ENCODE data around the gene GDI2. TPM values are rescaled to one million over a fixed set of nuclear protein-coding genes. Genes with fewer than 3 reads are reported as not detected.

GDI2 gene
- polyA plus RNA-seq, 1 donor (not counting 4 experiments of a cell fraction or from before 2014, with no cell fraction given): 293 TPM

DNA sequence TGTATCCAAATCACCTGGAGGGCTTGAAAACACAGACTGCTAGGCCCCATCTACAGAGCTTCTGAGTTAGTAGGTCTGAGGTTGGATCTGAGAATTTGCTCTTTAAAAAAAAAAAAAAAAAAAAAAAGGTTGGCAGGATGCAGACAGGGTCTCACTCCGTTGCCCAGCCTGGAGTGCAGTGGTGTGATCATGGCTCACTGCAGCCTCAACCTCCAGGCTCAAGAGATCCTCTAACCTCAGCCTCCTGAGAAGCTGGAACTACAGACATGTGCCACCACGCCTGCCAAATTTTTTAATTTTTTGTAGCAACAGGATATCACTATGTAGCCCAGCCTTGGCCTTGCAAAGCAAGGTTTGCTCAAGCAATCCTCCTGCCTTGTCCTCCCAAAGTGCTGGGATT lies 8.0 kb downstream of the GDI2 start:
- Histone ChIP-seq H3K27ac (ENCODE audit: control insufficient read depth, insufficient read depth, low read length) (no peak overlapping the region), H3K79me2 (ENCODE audit: control insufficient read depth, insufficient read depth, low read length) (peaks cover 98% of the 10 kb centered on the region), H3K9me3 (ENCODE audit: control insufficient read depth, low read depth, low read length) (no peaks in the 10 kb centered on the region), H4K20me1 (ENCODE audit: control insufficient read depth, extremely low read depth, insufficient read depth, low read length) (peaks cover 29% of the 10 kb centered on the region), H3K27me3 (ENCODE audit: control insufficient read depth, extremely low read depth, insufficient read depth, low read length) (no peaks in the 10 kb centered on the region), H3K4me3 (ENCODE audit: control insufficient read depth in 2 of 3, extremely low read depth in 1 of 3, insufficient read depth in 2 of 3, low read depth in 1 of 3, low read length in 3 of 3) (no peak overlapping the region), H3K36me3 (ENCODE audit: control insufficient read depth in 2 of 2, extremely low read depth in 1 of 2, insufficient read depth in 2 of 2, low read length in 2 of 2) (peaks cover 5 to 16% of the 10 kb centered on the region in 2 experiments), H3K9ac (ENCODE audit: control insufficient read depth, extremely low read depth, insufficient read depth, low read length) (no peak overlapping the region), H2AFZ (ENCODE audit: control insufficient read depth, low read length) (no peak overlapping the region), H3K4me1 (ENCODE audit: control insufficient read depth, extremely low read depth, insufficient read depth, low read length) (peaks cover 11% of the 10 kb centered on the region), H3K9me1 (ENCODE audit: control insufficient read depth, extremely low read depth, insufficient read depth, low read length) (no peaks in the 10 kb centered on the region), H3K4me2 (ENCODE audit: control insufficient read depth, extremely low read depth, insufficient read depth, low read depth, low read length) (no peak overlapping the region)
- TF ChIP-seq CTCF (optimal IDR thresholded peaks at IDR 0.05 in 1 of 3, IDR thresholded peaks at IDR 0.05 in 1 of 3, conservative IDR thresholded peaks at IDR 0.05 in 1 of 3; ENCODE audit: extremely low read depth in 1 of 3, insufficient read depth in 2 of 3, low read length in 3 of 3) (no peak), EZH2 (IDR thresholded peaks at IDR 0.05; ENCODE audit: low read length) (no peak)
- dilution Hi-C loops (cut with MboI; ENCODE audit: extremely low pct_ligation_motif_present, low sequenced_read_pairs): no loop called here
- DNase-seq (ENCODE audit: low read depth, low spot score): no peak
- no peak for FAIRE-seq

- peaks cover 31% of the 10 kb centered on the region for H4K20me1 ChIP-seq (ENCODE audit: control insufficient read depth, extremely low read depth, insufficient read depth, low read length)
- TF ChIP-seq EZH2 (IDR thresholded peaks at IDR 0.05; ENCODE audit: low read length) (no peak), CTCF (optimal IDR thresholded peaks at IDR 0.05 in 1 of 3, IDR thresholded peaks at IDR 0.05 in 1 of 3, conservative IDR thresholded peaks at IDR 0.05 in 1 of 3; ENCODE audit: extremely low read depth in 1 of 3, insufficient read depth in 2 of 3, low read length in 3 of 3) (no peak)
- no peaks in the 10 kb centered on the region for H3K9me3 ChIP-seq (ENCODE audit: control insufficient read depth, low read depth, low read length)
- peaks cover 4% of the 10 kb centered on the region for H3K4me1 ChIP-seq (ENCODE audit: control insufficient read depth, extremely low read depth, insufficient read depth, low read length)
- H3K79me2 ChIP-seq (ENCODE audit: control insufficient read depth, insufficient read depth, low read length): peaks cover 98% of the 10 kb centered on the region
- H3K36me3 ChIP-seq (ENCODE audit: control insufficient read depth in 2 of 2, extremely low read depth in 1 of 2, insufficient read depth in 2 of 2, low read length in 2 of 2): peaks cover 7 to 22% of the 10 kb centered on the region in 2 experiments
- H3K9me1 ChIP-seq (ENCODE audit: control insufficient read depth, extremely low read depth, insufficient read depth, low read length): no peaks in the 10 kb centered on the region
- DNase-seq (ENCODE audit: low read depth, low spot score) (no peak), FAIRE-seq (no peak)
- H3K27ac ChIP-seq (ENCODE audit: control insufficient read depth, insufficient read depth, low read length): no peak overlapping the region
- H2AFZ ChIP-seq (ENCODE audit: control insufficient read depth, low read length): no peak overlapping the region
- H3K9ac ChIP-seq (ENCODE audit: control insufficient read depth, extremely low read depth, insufficient read depth, low read length): no peak overlapping the region
- H3K4me2 ChIP-seq (ENCODE audit: control insufficient read depth, extremely low read depth, insufficient read depth, low read depth, low read length): no peak overlapping the region
- dilution Hi-C loops (cut with MboI; ENCODE audit: extremely low pct_ligation_motif_present, low sequenced_read_pairs): no loop called here
- H3K27me3 ChIP-seq (ENCODE audit: control insufficient read depth, extremely low read depth, insufficient read depth, low read length): no peaks in the 10 kb centered on the region
- H3K4me3 ChIP-seq (ENCODE audit: control insufficient read depth in 2 of 3, extremely low read depth in 1 of 3, insufficient read depth in 2 of 3, low read depth in 1 of 3, low read length in 3 of 3): no peak overlapping the region
Observed at GRCh38 chr10:5804386-5804785, 8.8 kb downstream of the GDI2 start.

Data from keratinocyte (primary cell).